ENCODE data around the gene ZMYM1.

GRCh38 chr1:35064265-35064664, 14.9 kb upstream of the ZMYM1 start:
- no peak for TF ChIP-seq CTCF (IDR thresholded peaks at IDR 0.05)
- no peak for TF ChIP-seq POLR2A (IDR thresholded peaks at IDR 0.05)

All from uterus (tissue), 2 donors.